Activated CD4-positive, alpha-beta T cell treated with anti-CD3 and anti-CD28 coated beads for 48 hours (primary cell): ENCODE results near the gene PLA2G4E.

Source experiments
- DNase-seq: peaks from one replicate; pipeline ENCODE4 v3.0.0-alpha.2; 2020

The PLA2G4E gene

GRCh38 chr15:41932511-41933289 lies 88.1 kb downstream of the PLA2G4E start:
- DNase-seq, result no peak

- DNase-seq, result no peak
Observed at GRCh38 chr15:41932101-41932500, 88.7 kb downstream of the PLA2G4E start.
